Motor neuron (in vitro differentiated cells): ENCODE data around the gene TMEM139. TPM values are rescaled to one million over a fixed set of nuclear protein-coding genes. Genes with fewer than 3 reads are reported as not detected.
A peak's percentile ranks its signal among the peaks of the same experiment; 100 is the strongest.

Source experiments
- ATAC-seq, 8 experiments: fragments of 200-7000 bp; cut with Tn5 transposase; replicated peaks in 6 of 8; 2 replicates each; pipeline ENCODE4 v1.8.0; 2021; ENCODE audit warnings: mild to moderate bottlenecking in 8 of 8, moderate library complexity in 8 of 8
- H3K27ac ChIP-seq, 2 donors: fragments of 250-450 bp; sonication (Bioruptor Pico); 2 replicates each; pipeline ENCODE4 v1.9.0; 2021; ENCODE audit warnings: antibody characterized with exemption in 2 of 2, mild to moderate bottlenecking in 2 of 2, moderate library complexity in 1 of 2
- H3K4me1 ChIP-seq, 2 donors: fragments of 250-450 bp; sonication (Bioruptor Pico); replicated peaks in 1 of 2; 2 replicates each; pipeline ENCODE4 v1.6.1; 2021; ENCODE audit warnings: antibody characterized with exemption in 2 of 2, mild to moderate bottlenecking in 2 of 2, moderate library complexity in 1 of 2
- H3K4me3 ChIP-seq, 5 donors: fragments of 250-450 bp; sonication (Bioruptor Pico); 2 replicates each; pipeline ENCODE4 v1.9.0; 2021; ENCODE audit warnings: antibody characterized with exemption in 5 of 5, mild to moderate bottlenecking in 5 of 5, moderate library complexity in 4 of 5
- WGBS, 10 experiments: fragments of 450-650 bp; shearing (Covaris generic); methylation state at CpG; one replicate each; pipeline ENCODE4 v1.0.0; 2022; 5-methylcytosine and 5-hydroxymethylcytosine counted together
- in situ Hi-C, 9 experiments: fragments of 400-800 bp; cut with MboI; loops; one replicate each; pipeline ENCODE4 v1.15.0; 2021; ENCODE audit warnings: low sequenced_read_pairs in 9 of 9, low pct_unique_long_range_greater_than_20kb in 2 of 9; ENCODE audit not compliant: unreplicated experiment in 9 of 9
- total RNA-seq, 8 experiments: library from RNA; unstranded; fragments of 300-600 nt; gene quantifications; 2 replicates each; pipeline versions ENCODE4 v1.2.3 to v1.2.4, GENCODE V29; 2022

TMEM139 gene
- 1 to 10 TPM in 7 of 8 experiments, under 1 TPM in 1; 0.51 to 4.5 (median 1.8) TPM for total RNA-seq

- in situ Hi-C loops: loop anchor here in 1 of 9 experiments (25.0 kb wide), 1 partner anchor 102 kb away; the partner anchor contains the start of gene ZYX
- no peak for ATAC-seq
- no peak within 1 kb of the TSS for H3K4me3 ChIP-seq
These were observed at the start of gene TMEM139 for GRCh38 chr7:143284591-143285469. Gene TMEM139, plus strand, starts transcription at chr7:143284958. Its CDS starts 1,000 bp downstream, at chr7:143285958.

GRCh38 chr7:143235561-143235960 is 49.2 kb upstream of the TMEM139 start:
- 0 to 55% (median 21%) methylated on average over 1 of the region's 1 CpG; no CpG with 5 or more reads in 1 of the 10 experiments for WGBS, 10 experiments

More at GRCh38 chr7:143284591-143285469, at the start of gene TMEM139:
- 50 to 100% (median 87%) methylated on average over 1 to 6 of the region's 19 CpGs; no CpG with 5 or more reads in 1 of the 10 experiments for WGBS, 10 experiments
- H3K4me1 ChIP-seq: peaks cover 14 to 25% of the 10 kb centered on the region in 2 donors
- no peak within 1 kb of the TSS for H3K27ac ChIP-seq

GRCh38 chr7:143236408-143236990 is 48.3 kb upstream of the TMEM139 start:
- in situ Hi-C loops: loop anchor here in 2 of 9 experiments (25.0 kb wide), 1 partner anchor 176 kb away; the partner anchor contains the start of gene EPHA1 (in 2 of the 2)
- H3K4me1 ChIP-seq: peaks cover 2 to 3% of the 10 kb centered on the region in 2 donors
- 16 to 83% (median 48%) methylated on average over 2 to 3 of the region's 3 CpGs for WGBS, 10 experiments
- no peak overlapping the region for H3K27ac ChIP-seq
- no peak for ATAC-seq
- no peak overlapping the region for H3K4me3 ChIP-seq

More at GRCh38 chr7:143235561-143235960, 49.2 kb upstream of the TMEM139 start:
- Histone ChIP-seq H3K27ac (no peak overlapping the region), H3K4me3 (no peak overlapping the region), H3K4me1 (no peaks in the 10 kb centered on the region)
- ATAC-seq: no peak
- in situ Hi-C loops: loop anchor here in 2 of 9 experiments (25.0 kb wide), 1 partner anchor 177 kb away; the partner anchor contains the start of gene EPHA1 (in 2 of the 2)

GRCh38 chr7:143237366-143237765 is 47.4 kb upstream of the TMEM139 start:
- Histone ChIP-seq H3K4me1 (peaks cover 2 to 3% of the 10 kb centered on the region in 2 donors), H3K27ac (no peak overlapping the region), H3K4me3 (no peak overlapping the region)
- no peak for ATAC-seq
- in situ Hi-C loops: loop anchor here in 2 of 9 experiments (25.0 kb wide), 1 partner anchor 175 kb away; the partner anchor contains the start of gene EPHA1 (in 2 of the 2)

DNA sequence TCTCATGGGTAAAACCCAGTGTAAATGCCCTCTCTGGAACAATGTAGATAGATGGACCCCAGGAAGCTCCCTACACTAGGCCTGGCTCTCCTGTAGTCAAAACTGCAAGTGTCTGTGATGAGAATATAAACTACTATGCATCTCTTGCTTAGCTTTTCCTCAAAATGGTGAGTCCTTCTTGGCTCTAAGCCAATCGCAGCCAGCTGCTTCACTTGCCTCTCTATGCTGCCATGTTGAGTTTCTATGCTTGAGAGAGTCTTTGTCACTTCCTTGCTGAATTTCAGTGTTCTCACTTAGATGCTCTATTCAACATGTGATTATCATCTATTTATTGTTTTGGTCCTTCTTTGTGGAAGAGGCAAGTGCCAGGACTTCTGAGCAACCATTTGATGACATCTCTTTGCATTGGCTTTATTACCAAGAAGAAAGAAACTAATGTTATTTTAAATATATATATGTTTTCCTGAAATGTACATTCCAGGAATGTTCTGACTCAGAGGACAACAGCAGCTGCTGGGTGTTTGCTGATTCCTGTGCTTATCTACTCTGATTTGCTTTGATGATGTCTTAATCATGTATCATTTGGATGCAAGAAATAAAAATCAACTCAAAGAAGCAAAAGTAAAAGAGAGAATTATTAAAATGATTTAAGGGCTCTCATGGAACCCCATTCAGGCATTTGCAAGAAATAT is 46.3 kb upstream of the TMEM139 start:
- 63 to 100% (median 89%) methylated on average over 1 of the region's 1 CpG; no CpG with 5 or more reads in 3 of the 10 experiments for WGBS, 10 experiments
- ATAC-seq: no peak
- Histone ChIP-seq H3K4me1 (peaks cover 7 to 10% of the 10 kb centered on the region in 2 donors), H3K4me3 (no peak overlapping the region), H3K27ac (no peak overlapping the region)
- in situ Hi-C loops: loop anchor here in 2 of 9 experiments (25.0 kb wide), 1 partner anchor 174 kb away; the partner anchor contains the start of gene EPHA1 (in 2 of the 2)

DNA sequence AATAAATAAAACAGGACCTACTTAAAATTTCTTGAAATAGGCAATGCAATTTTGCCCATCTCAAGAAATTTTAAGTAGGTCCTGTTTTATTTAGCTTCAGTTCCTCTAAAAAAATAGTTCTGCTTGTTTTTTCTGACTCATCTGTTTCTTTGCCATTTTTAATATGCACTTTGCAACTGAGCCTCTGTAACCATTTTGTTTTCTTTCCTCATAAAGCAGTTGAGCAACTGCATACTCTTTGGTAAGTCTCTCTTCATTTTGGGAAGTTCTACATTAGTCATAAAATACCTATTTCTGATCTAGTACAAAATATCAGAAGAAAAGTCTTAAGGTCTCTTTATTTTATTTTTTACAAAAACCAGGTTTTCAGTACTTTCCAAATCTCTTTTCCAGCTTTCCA is 44.9 kb upstream of the TMEM139 start:
- in situ Hi-C loops: loop anchor here in 2 of 9 experiments (25.0 kb wide), 1 partner anchor 172 kb away; the partner anchor contains the start of gene EPHA1 (in 2 of the 2)
- Histone ChIP-seq H3K4me3 (no peak overlapping the region), H3K4me1 (peaks cover 16 to 18% of the 10 kb centered on the region in 2 donors), H3K27ac (no peak overlapping the region)
- no peak for ATAC-seq

DNA sequence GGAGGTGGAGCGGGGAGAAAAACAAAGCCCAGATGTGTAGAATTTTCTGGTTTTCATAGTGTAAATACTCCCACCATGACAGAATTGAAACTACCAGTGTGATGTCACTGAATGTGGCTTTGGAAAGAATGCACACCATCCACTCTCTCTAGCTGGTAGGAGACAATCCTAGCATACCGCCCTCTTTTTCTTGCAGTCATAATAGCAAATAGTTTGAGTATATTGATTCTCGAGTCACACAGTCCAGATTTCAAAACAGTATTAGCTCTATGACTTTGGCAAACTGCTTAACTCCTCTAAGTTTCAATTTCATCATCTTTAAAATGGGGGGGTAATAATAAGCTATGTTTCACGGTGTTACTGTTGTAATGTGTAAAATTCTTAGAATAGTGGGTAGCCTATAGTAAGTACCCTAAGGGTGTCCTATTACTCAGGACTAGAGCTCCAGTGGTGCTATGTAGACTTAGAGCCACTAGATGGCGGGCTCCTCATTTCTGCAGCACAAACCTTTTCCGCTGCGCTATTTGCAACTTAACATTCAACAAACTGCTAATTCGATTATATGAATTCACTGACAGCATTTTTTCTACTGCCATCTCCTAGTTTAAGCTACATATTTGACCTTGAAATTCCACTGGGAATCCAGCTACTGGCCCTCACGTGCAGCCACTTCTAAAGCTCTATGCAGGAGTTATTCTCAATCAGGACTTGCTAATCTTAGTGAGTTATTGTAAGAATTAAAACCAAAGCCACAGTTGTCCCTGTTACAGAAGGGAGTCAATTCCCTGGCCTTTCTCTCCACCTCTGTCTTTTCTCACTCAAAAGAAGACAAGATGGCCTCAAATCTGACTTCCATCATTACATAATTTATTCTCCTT is 44.2 kb upstream of the TMEM139 start:
- no peak overlapping the region for H3K4me3 ChIP-seq
- H3K4me1 ChIP-seq: peaks cover 16 to 18% of the 10 kb centered on the region in 2 donors
- ATAC-seq: peak; percentile 81 to 98 (median 88)
- in situ Hi-C loops: loop anchor here in 2 of 9 experiments (25.0 kb wide), 1 partner anchor 172 kb away; the partner anchor contains the start of gene EPHA1 (in 2 of the 2)
- no peak overlapping the region for H3K27ac ChIP-seq
- WGBS, 10 experiments: 0 to 90% (median 13%) methylated on average over 2 to 9 of the region's 9 CpGs; no CpG with 5 or more reads in 1 of the 10 experiments

DNA sequence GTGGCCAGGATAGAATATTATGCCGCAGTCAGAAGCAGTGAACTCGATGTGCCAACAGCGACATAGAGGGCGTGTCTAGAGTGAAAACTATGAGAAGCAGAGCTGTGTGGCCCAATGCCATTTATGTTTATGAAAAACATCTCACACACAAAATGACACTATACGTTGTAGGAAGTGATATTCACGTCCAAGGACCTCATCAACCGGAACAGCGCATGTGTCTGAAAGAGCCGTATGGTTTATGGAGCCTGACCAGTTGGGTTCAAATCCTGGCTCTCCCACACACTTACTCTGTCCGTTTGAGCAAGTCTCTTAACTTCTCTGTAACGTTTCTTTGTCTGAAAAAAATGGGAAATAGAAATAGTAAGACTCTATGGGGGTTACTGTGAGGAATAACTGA is 42.5 kb upstream of the TMEM139 start:
- 0 to 93% (median 83%) methylated on average over 2 to 11 of the region's 11 CpGs; no CpG with 5 or more reads in 1 of the 10 experiments for WGBS, 10 experiments
- no peak for ATAC-seq
- Histone ChIP-seq H3K27ac (no peak overlapping the region), H3K4me1 (peaks cover 16 to 18% of the 10 kb centered on the region in 2 donors), H3K4me3 (no peak overlapping the region)
- in situ Hi-C loops: loop anchor here in 2 of 9 experiments (25.0 kb wide), 1 partner anchor 170 kb away; the partner anchor contains the start of gene EPHA1 (in 2 of the 2)

DNA sequence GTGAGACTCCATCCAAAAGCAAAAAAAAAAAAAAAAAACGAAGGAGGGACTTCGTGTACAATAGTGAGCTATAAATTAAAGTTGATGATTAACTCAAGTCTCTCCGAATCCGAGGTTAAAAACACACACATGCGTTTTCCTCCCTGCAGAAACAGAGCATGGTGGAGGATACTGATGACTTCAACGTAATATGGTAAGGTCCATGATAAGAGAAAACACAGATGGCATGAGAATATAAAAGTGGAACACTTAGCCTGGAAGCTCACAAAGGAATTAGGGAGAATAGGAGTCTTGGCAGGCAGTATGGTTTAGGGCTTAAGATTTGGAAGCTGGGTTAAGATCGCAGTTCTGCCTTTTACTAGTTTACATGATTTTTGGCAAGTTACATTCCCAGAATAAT is 41.6 kb upstream of the TMEM139 start:
- 14 to 92% (median 43%) methylated on average over 3 to 7 of the region's 7 CpGs; no CpG with 5 or more reads in 2 of the 10 experiments for WGBS, 10 experiments
- H3K4me3 ChIP-seq: no peak overlapping the region
- no peak overlapping the region for H3K27ac ChIP-seq
- peaks cover 16 to 18% of the 10 kb centered on the region in 2 donors for H3K4me1 ChIP-seq
- in situ Hi-C loops: loop anchor here in 2 of 9 experiments (25.0 kb wide), 1 partner anchor 169 kb away; the partner anchor contains the start of gene EPHA1 (in 2 of the 2)
- peak in 4 of 8 experiments; percentile 16 to 37 (median 25) for ATAC-seq

GRCh38 chr7:143243614-143244013 is 41.1 kb upstream of the TMEM139 start:
- Histone ChIP-seq H3K4me3 (no peak overlapping the region), H3K27ac (no peak overlapping the region), H3K4me1 (peaks cover 16 to 18% of the 10 kb centered on the region in 2 donors)
- in situ Hi-C loops: loop anchor here in 2 of 9 experiments (25.0 kb wide), 1 partner anchor 169 kb away; the partner anchor contains the start of gene EPHA1 (in 2 of the 2)
- 0 to 62% (median 6%) methylated on average over 1 to 3 of the region's 3 CpGs; no CpG with 5 or more reads in 2 of the 10 experiments for whole genome bisulfite sequencing, 10 experiments
- ATAC-seq: peak in 5 of 8 experiments; percentile 61 to 83 (median 77)

DNA sequence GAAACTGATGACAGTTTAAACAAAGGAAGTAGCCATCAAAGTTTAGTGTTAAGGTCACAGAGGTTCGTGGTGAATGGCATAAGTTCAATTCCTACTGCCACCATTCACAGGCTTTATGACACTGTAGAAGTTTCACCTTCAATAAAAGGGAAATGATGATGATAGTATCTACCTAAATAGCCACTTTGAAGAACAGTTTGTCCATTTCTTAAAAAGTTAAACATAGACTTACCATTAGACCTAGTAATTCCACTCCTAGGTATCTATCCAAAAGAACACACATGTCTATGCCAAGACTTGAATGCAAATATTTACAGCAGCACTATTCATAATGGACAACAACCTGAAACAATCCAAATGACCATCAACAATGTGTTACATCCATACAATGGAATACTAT is 40.4 kb upstream of the TMEM139 start:
- Histone ChIP-seq H3K4me3 (no peak overlapping the region), H3K27ac (no peak overlapping the region), H3K4me1 (peaks cover 16 to 18% of the 10 kb centered on the region in 2 donors)
- 0 to 60% (median 18%) methylated on average over 1 of the region's 1 CpG; no CpG with 5 or more reads in 6 of the 10 experiments for WGBS, 10 experiments
- ATAC-seq: no peak
- in situ Hi-C loops: loop anchor here in 2 of 9 experiments (25.0 kb wide), 1 partner anchor 168 kb away; the partner anchor contains the start of gene EPHA1 (in 2 of the 2)
